ENCODE measurements around the gene ACAP2.

The ACAP2 gene

GRCh38 chr3:195247086-195247862, 195.5 kb downstream of the ACAP2 start:
- no peaks in the 10 kb centered on the region for H3K9me3 ChIP-seq (ENCODE audit: low read length)
- H3K9ac ChIP-seq (ENCODE audit: low read length): no peak overlapping the region
- H3K4me3 ChIP-seq (ENCODE audit: low read depth in 1 of 2, low read length in 2 of 2): no peak overlapping the region
- H3K27ac ChIP-seq (ENCODE audit: low read depth, low read length): no peak overlapping the region
- no peaks in the 10 kb centered on the region for H3K27me3 ChIP-seq (ENCODE audit: control insufficient read depth in 1 of 2, insufficient read depth in 2 of 2, low read length in 2 of 2)
- H3K4me1 ChIP-seq (ENCODE audit: insufficient read depth, low read length): peaks cover 19% of the 10 kb centered on the region
- no peaks in the 10 kb centered on the region for H3K36me3 ChIP-seq (ENCODE audit: insufficient read depth, low read length)

- no peaks in the 10 kb centered on the region for H3K9me3 ChIP-seq (ENCODE audit: low read length)
- no peak overlapping the region for H3K4me3 ChIP-seq (ENCODE audit: low read depth in 1 of 2, low read length in 2 of 2)
- peaks cover 16% of the 10 kb centered on the region for H3K4me1 ChIP-seq (ENCODE audit: insufficient read depth, low read length)
- H3K36me3 ChIP-seq (ENCODE audit: insufficient read depth, low read length): no peaks in the 10 kb centered on the region
- no peaks in the 10 kb centered on the region for H3K27me3 ChIP-seq (ENCODE audit: control insufficient read depth in 1 of 2, insufficient read depth in 2 of 2, low read length in 2 of 2)
- no peak overlapping the region for H3K27ac ChIP-seq (ENCODE audit: low read depth, low read length)
- no peak overlapping the region for H3K9ac ChIP-seq (ENCODE audit: low read length)
These were observed 196.2 kb downstream of the ACAP2 start for GRCh38 chr3:195246581-195246995.

GRCh38 chr3:195245531-195245951, 197.3 kb downstream of the ACAP2 start:
- Histone ChIP-seq H3K9me3 (ENCODE audit: low read length) (no peaks in the 10 kb centered on the region), H3K27me3 (ENCODE audit: control insufficient read depth in 1 of 2, insufficient read depth in 2 of 2, low read length in 2 of 2) (no peaks in the 10 kb centered on the region), H3K9ac (ENCODE audit: low read length) (no peak overlapping the region), H3K27ac (ENCODE audit: low read depth, low read length) (no peak overlapping the region), H3K36me3 (ENCODE audit: insufficient read depth, low read length) (no peaks in the 10 kb centered on the region), H3K4me3 (ENCODE audit: low read depth in 1 of 2, low read length in 2 of 2) (no peak overlapping the region), H3K4me1 (ENCODE audit: insufficient read depth, low read length) (peaks cover 6% of the 10 kb centered on the region)

GRCh38 chr3:195241592-195242355, 201.0 kb downstream of the ACAP2 start:
- H3K4me1 ChIP-seq (ENCODE audit: insufficient read depth, low read length): peaks cover 27% of the 10 kb centered on the region
- no peaks in the 10 kb centered on the region for H3K9me3 ChIP-seq (ENCODE audit: low read length)
- H3K36me3 ChIP-seq (ENCODE audit: insufficient read depth, low read length): no peaks in the 10 kb centered on the region
- H3K4me3 ChIP-seq (ENCODE audit: low read depth in 1 of 2, low read length in 2 of 2): no peak overlapping the region
- no peak overlapping the region for H3K27ac ChIP-seq (ENCODE audit: low read depth, low read length)
- no peak overlapping the region for H3K9ac ChIP-seq (ENCODE audit: low read length)
- no peaks in the 10 kb centered on the region for H3K27me3 ChIP-seq (ENCODE audit: control insufficient read depth in 1 of 2, insufficient read depth in 2 of 2, low read length in 2 of 2)

- H3K4me3 ChIP-seq (ENCODE audit: low read depth in 1 of 2, low read length in 2 of 2): no peak overlapping the region
- no peak overlapping the region for H3K27ac ChIP-seq (ENCODE audit: low read depth, low read length)
These were observed 201.9 kb downstream of the ACAP2 start for GRCh38 chr3:195240939-195241338.

GRCh38 chr3:195240171-195240701, 202.6 kb downstream of the ACAP2 start:
- no peaks in the 10 kb centered on the region for H3K27me3 ChIP-seq (ENCODE audit: control insufficient read depth in 1 of 2, insufficient read depth in 2 of 2, low read length in 2 of 2)
- no peaks in the 10 kb centered on the region for H3K9me3 ChIP-seq (ENCODE audit: low read length)
- H3K27ac ChIP-seq (ENCODE audit: low read depth, low read length): peak overlapping the region; percentile 74
- no peak overlapping the region for H3K9ac ChIP-seq (ENCODE audit: low read length)
- H3K4me3 ChIP-seq (ENCODE audit: low read depth in 1 of 2, low read length in 2 of 2): no peak overlapping the region
- H3K4me1 ChIP-seq (ENCODE audit: insufficient read depth, low read length): peaks cover 27% of the 10 kb centered on the region
- H3K36me3 ChIP-seq (ENCODE audit: insufficient read depth, low read length): no peaks in the 10 kb centered on the region

More at GRCh38 chr3:195240939-195241338, 201.9 kb downstream of the ACAP2 start:
- Histone ChIP-seq H3K9me3 (ENCODE audit: low read length) (no peaks in the 10 kb centered on the region), H3K27me3 (ENCODE audit: control insufficient read depth in 1 of 2, insufficient read depth in 2 of 2, low read length in 2 of 2) (no peaks in the 10 kb centered on the region), H3K4me1 (ENCODE audit: insufficient read depth, low read length) (peaks cover 27% of the 10 kb centered on the region), H3K36me3 (ENCODE audit: insufficient read depth, low read length) (no peaks in the 10 kb centered on the region), H3K9ac (ENCODE audit: low read length) (no peak overlapping the region)

GRCh38 chr3:195239121-195239520, 203.7 kb downstream of the ACAP2 start:
- peak overlapping the region; percentile 4 for H3K9ac ChIP-seq (ENCODE audit: low read length)
- H3K4me3 ChIP-seq (ENCODE audit: low read depth in 1 of 2, low read length in 2 of 2): no peak overlapping the region
- H3K27ac ChIP-seq (ENCODE audit: low read depth, low read length): peak overlapping the region; percentile 74
- no peaks in the 10 kb centered on the region for H3K36me3 ChIP-seq (ENCODE audit: insufficient read depth, low read length)
- no peaks in the 10 kb centered on the region for H3K27me3 ChIP-seq (ENCODE audit: control insufficient read depth in 1 of 2, insufficient read depth in 2 of 2, low read length in 2 of 2)
- H3K4me1 ChIP-seq (ENCODE audit: insufficient read depth, low read length): peaks cover 27% of the 10 kb centered on the region
- H3K9me3 ChIP-seq (ENCODE audit: low read length): no peaks in the 10 kb centered on the region

- Histone ChIP-seq H3K9ac (ENCODE audit: low read length) (peak overlapping the region; percentile 51), H3K27me3 (ENCODE audit: control insufficient read depth in 1 of 2, insufficient read depth in 2 of 2, low read length in 2 of 2) (no peaks in the 10 kb centered on the region), H3K9me3 (ENCODE audit: low read length) (no peaks in the 10 kb centered on the region), H3K27ac (ENCODE audit: low read depth, low read length) (peak overlapping the region; percentile 74), H3K36me3 (ENCODE audit: insufficient read depth, low read length) (no peaks in the 10 kb centered on the region), H3K4me3 (ENCODE audit: low read depth in 1 of 2, low read length in 2 of 2) (no peak overlapping the region), H3K4me1 (ENCODE audit: insufficient read depth, low read length) (peaks cover 27% of the 10 kb centered on the region)
These were observed 204.2 kb downstream of the ACAP2 start for GRCh38 chr3:195238586-195239118.

GRCh38 chr3:195238081-195238571, 204.7 kb downstream of the ACAP2 start:
- H3K36me3 ChIP-seq (ENCODE audit: insufficient read depth, low read length): no peaks in the 10 kb centered on the region
- H3K9ac ChIP-seq (ENCODE audit: low read length): peak overlapping the region; percentile 51
- H3K4me1 ChIP-seq (ENCODE audit: insufficient read depth, low read length): peaks cover 27% of the 10 kb centered on the region
- H3K4me3 ChIP-seq (ENCODE audit: low read depth in 1 of 2, low read length in 2 of 2): no peak overlapping the region
- H3K9me3 ChIP-seq (ENCODE audit: low read length): no peaks in the 10 kb centered on the region
- peak overlapping the region; percentile 74 for H3K27ac ChIP-seq (ENCODE audit: low read depth, low read length)
- H3K27me3 ChIP-seq (ENCODE audit: control insufficient read depth in 1 of 2, insufficient read depth in 2 of 2, low read length in 2 of 2): no peaks in the 10 kb centered on the region

- no peak overlapping the region for H3K27ac ChIP-seq (ENCODE audit: low read depth, low read length)
- H3K27me3 ChIP-seq (ENCODE audit: control insufficient read depth in 1 of 2, insufficient read depth in 2 of 2, low read length in 2 of 2): no peaks in the 10 kb centered on the region
- no peak overlapping the region for H3K4me3 ChIP-seq (ENCODE audit: low read depth in 1 of 2, low read length in 2 of 2)
- no peak overlapping the region for H3K9ac ChIP-seq (ENCODE audit: low read length)
- H3K36me3 ChIP-seq (ENCODE audit: insufficient read depth, low read length): no peaks in the 10 kb centered on the region
- peaks cover 27% of the 10 kb centered on the region for H3K4me1 ChIP-seq (ENCODE audit: insufficient read depth, low read length)
- no peaks in the 10 kb centered on the region for H3K9me3 ChIP-seq (ENCODE audit: low read length)
These were observed 205.8 kb downstream of the ACAP2 start for GRCh38 chr3:195236801-195237570.

Data from muscle layer of colon (tissue), 2 donors.